GM23248 (cell line): ENCODE data around the gene AKAP13. TPM values are rescaled to one million over a fixed set of nuclear protein-coding genes. Genes with fewer than 3 reads are reported as not detected.
"Not testable (repeated sequence)": the region's sequence is repeated elsewhere in the genome, so short reads cannot be mapped to it uniquely, and the experiment has no call there.

Experiments used
- DNase-seq: peaks from one replicate; pipeline ENCODE4 v3.0.0-alpha.2; 2015
- H2AFZ ChIP-seq: fragments of 200-600 bp; sonication (generic); 2 replicates; pipeline ENCODE4 v1.6.1; 2016; ENCODE audit warnings: antibody characterized with exemption
- H3F3A ChIP-seq: fragments of 200-600 bp; sonication (generic); 2 replicates; pipeline ENCODE4 v1.6.1; 2016; ENCODE audit warnings: mild to moderate bottlenecking, antibody characterized with exemption, mixed run types; ENCODE audit not compliant: insufficient read depth
- H3K27ac ChIP-seq: fragments of 200-600 bp; sonication (generic); 2 replicates; pipeline ENCODE4 v1.5.1; 2016; ENCODE audit warnings: mild to moderate bottlenecking
- H3K27me3 ChIP-seq: fragments of 200-600 bp; sonication (generic); replicated peaks from 2 replicates; pipeline ENCODE4 v1.6.1; 2016; ENCODE audit warnings: mild to moderate bottlenecking; ENCODE audit not compliant: insufficient read depth
- H3K36me3 ChIP-seq: fragments of 200-600 bp; sonication (generic); 2 replicates; pipeline ENCODE4 v1.6.1; 2016; ENCODE audit warnings: low read depth, mild to moderate bottlenecking
- H3K4me1 ChIP-seq: fragments of 200-600 bp; sonication (generic); 2 replicates; pipeline ENCODE4 v1.6.1; 2016; ENCODE audit warnings: mild to moderate bottlenecking; ENCODE audit not compliant: insufficient read depth
- H3K4me2 ChIP-seq: fragments of 200-600 bp; sonication (generic); one replicate; pipeline ENCODE4 v1.6.1; 2016; ENCODE audit warnings: mild to moderate bottlenecking; ENCODE audit not compliant: unreplicated experiment
- H3K4me3 ChIP-seq: fragments of 200-600 bp; sonication (generic); 2 replicates; pipeline ENCODE4 v1.5.1; 2016; ENCODE audit warnings: mild to moderate bottlenecking
- H3K79me2 ChIP-seq: fragments of 200-600 bp; sonication (generic); 2 replicates; pipeline ENCODE4 v1.6.1; 2016; ENCODE audit warnings: mild to moderate bottlenecking; ENCODE audit not compliant: insufficient read depth
- H3K9ac ChIP-seq: fragments of 200-600 bp; sonication (generic); 2 replicates; pipeline ENCODE4 v1.6.1; 2016; ENCODE audit warnings: mild to moderate bottlenecking
- H3K9me2 ChIP-seq: fragments of 200-600 bp; sonication (generic); 2 replicates; pipeline ENCODE4 v1.6.1; 2016; ENCODE audit warnings: mixed run types, mild to moderate bottlenecking, moderate library complexity; ENCODE audit not compliant: insufficient read depth
- H3K9me3 ChIP-seq: fragments of 200-600 bp; sonication (generic); one replicate; pipeline ENCODE4 v1.6.1; 2017; ENCODE audit warnings: low read depth
- H4K20me1 ChIP-seq: fragments of 200-600 bp; sonication (generic); 2 replicates; pipeline ENCODE4 v1.6.0; 2016; ENCODE audit not compliant: insufficient read depth
- EZH2 ChIP-seq: fragments of 200-600 bp; sonication (generic); IDR thresholded peaks from 2 replicates; pipeline ENCODE4 v1.6.1; 2018; ENCODE audit warnings: antibody characterized with exemption, mild to moderate bottlenecking; ENCODE audit not compliant: insufficient read depth, poor library complexity, severe bottlenecking
- EZH2phosphoT487 ChIP-seq: fragments of 200-600 bp; sonication (generic); IDR thresholded peaks from 2 replicates; pipeline ENCODE4 v1.6.1; 2018; ENCODE audit warnings: antibody characterized with exemption, moderate library complexity, mild to moderate bottlenecking, low read depth; ENCODE audit not compliant: insufficient read depth
- WGBS, 2 experiments: methylation state at CpG; one replicate each; pipeline ENCODE4 v1.1.6; 2015 to 2017; ENCODE audit warnings: low lambda C conversion rate in 2 of 2, low coverage in 1 of 2; ENCODE audit errors: missing lambda C conversion rate in 2 of 2; 5-methylcytosine and 5-hydroxymethylcytosine counted together
- in situ Hi-C: fragments of 300-500 bp; cut with MboI; formaldehyde crosslinking; loops from 2 replicates; pipeline ENCODE4 v1.15.0; 2020
- polyA plus RNA-seq: library from polyadenylated mRNA; unstranded; fragments of >200 nt; fragmentation: Nextera tagmentation; extraction: Ambion mirVana; gene quantifications from 2 replicates; pipeline ENCODE4 v1.2.1, GENCODE V29; 2016
- total RNA-seq: library from RNA; depleted of rRNA; stranded (reverse); fragments of >200 nt; shearing (Covaris generic); gene quantifications from 2 replicates; pipeline ENCODE4 v1.2.3, GENCODE V29; 2014

The AKAP13 gene
- total and polyA plus RNA-seq, 2 experiments from 2014 or later, result 26.5 to 27.7 TPM

DNA sequence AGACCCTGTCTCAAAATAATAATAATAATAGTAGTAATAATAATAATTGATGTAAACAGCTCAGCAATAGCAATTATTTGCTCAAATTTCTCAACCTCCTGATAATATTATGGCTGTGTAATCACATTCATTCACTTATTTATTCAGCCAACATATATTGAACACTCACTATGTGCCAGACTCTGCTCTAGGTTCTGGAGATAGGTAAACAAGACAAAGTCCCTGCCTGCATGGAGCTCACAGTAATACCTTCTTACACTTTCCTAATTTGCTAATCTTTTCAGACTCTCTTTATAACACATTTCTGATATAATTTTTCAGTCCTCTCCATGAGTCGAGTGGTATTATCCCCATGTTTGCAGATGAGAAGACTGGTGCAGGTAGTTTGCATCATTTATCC, 276.7 kb downstream of the AKAP13 start:
- H2AFZ ChIP-seq, result no peak overlapping the region
- H3K4me1 ChIP-seq, result no peaks in the 10 kb centered on the region
- H3K9me2 ChIP-seq, result no peaks in the 10 kb centered on the region
- WGBS, 2 experiments, result 0% methylated on average over 1 of the region's 1 CpG
- no peak overlapping the region for H3K9ac ChIP-seq
- no peaks in the 10 kb centered on the region for H4K20me1 ChIP-seq
- in situ Hi-C loops, result no loop called here
- no peak for DNase-seq
- H3K27ac ChIP-seq, result no peak overlapping the region
- no peak overlapping the region for H3K4me3 ChIP-seq
- peaks cover 10% of the 10 kb centered on the region; the same call in 1 of the 2 replicates for H3K36me3 ChIP-seq
- H3K27me3 ChIP-seq, result no peaks in the 10 kb centered on the region
- no peaks in the 10 kb centered on the region for H3F3A ChIP-seq
- TF ChIP-seq EZH2phosphoT487, result no peak
- no peak for TF ChIP-seq EZH2
- H3K79me2 ChIP-seq, result peaks cover 55% of the 10 kb centered on the region
- H3K9me3 ChIP-seq, result no peaks in the 10 kb centered on the region
- no peak overlapping the region for H3K4me2 ChIP-seq

DNA sequence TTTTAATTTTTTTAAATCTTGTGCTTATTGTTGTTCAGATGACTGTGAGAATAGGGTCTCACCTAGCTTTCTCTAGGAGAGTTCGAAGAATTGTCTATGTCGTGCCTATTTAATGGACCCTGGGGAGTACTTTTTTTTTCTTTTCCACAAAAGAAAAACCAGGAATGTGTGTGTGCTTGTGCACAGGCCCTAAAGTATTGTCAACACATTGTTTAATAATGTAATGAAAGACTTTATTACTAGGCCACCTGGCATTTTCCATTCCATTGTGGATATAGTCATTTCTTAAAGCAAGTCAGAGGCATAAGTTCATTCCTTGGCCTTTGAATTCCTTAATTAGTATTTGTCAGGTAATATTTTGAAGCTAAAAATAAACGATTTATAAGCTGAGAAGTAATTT, 278.4 kb downstream of the AKAP13 start:
- H3F3A ChIP-seq, result no peaks in the 10 kb centered on the region
- no peak overlapping the region for H2AFZ ChIP-seq
- H3K4me1 ChIP-seq, result no peaks in the 10 kb centered on the region
- no peaks in the 10 kb centered on the region for H3K27me3 ChIP-seq
- H3K79me2 ChIP-seq, result peaks cover 49% of the 10 kb centered on the region
- 0 out of 2 replicates have a peak, but pooled peaks cover 5% of the 10 kb centered on the region for H3K36me3 ChIP-seq
- in situ Hi-C loops, result no loop called here
- no peak overlapping the region for H3K4me3 ChIP-seq
- WGBS, 2 experiments, result 82 to 88% methylated on average over 3 of the region's 3 CpGs
- DNase-seq, result no peak
- H3K9me2 ChIP-seq, result no peaks in the 10 kb centered on the region
- H3K4me2 ChIP-seq, result no peak overlapping the region
- TF ChIP-seq EZH2, result no peak
- no peak for TF ChIP-seq EZH2phosphoT487
- H3K9me3 ChIP-seq, result no peaks in the 10 kb centered on the region
- H4K20me1 ChIP-seq, result no peaks in the 10 kb centered on the region
- no peak overlapping the region for H3K9ac ChIP-seq
- no peak overlapping the region for H3K27ac ChIP-seq

DNA sequence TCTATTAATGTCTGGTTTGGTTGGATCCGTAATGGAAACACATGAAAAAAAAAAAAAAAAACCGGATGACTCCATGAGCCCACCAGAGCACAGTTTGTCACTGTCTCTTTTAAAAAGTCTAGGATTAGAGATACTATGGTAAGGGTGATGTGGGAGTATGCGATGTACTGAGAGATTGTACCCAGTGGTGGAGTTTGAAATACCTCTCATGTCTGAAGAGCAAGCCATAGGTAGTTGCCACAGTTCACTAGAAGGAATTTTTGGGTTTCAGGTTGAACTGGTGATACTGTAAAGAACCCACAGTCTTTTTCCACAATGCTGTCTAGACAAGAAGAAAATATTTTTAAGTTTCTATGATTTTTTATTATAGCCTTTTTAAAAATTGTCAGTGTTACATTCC, 281.5 kb downstream of the AKAP13 start:
- no peaks in the 10 kb centered on the region for H3K27me3 ChIP-seq
- H3K9ac ChIP-seq, result no peak overlapping the region
- whole genome bisulfite sequencing, 2 experiments, result 83 to 85% methylated on average over 3 of the region's 3 CpGs
- no peaks in the 10 kb centered on the region for H3K9me2 ChIP-seq
- H3F3A ChIP-seq, result peaks cover 4% of the 10 kb centered on the region
- no peak overlapping the region for H3K4me3 ChIP-seq
- no peak overlapping the region for H3K4me2 ChIP-seq
- H3K4me1 ChIP-seq, result peaks cover 3% of the 10 kb centered on the region
- H3K27ac ChIP-seq, result no peak overlapping the region
- H3K36me3 ChIP-seq, result peaks cover 19% of the 10 kb centered on the region
- H3K79me2 ChIP-seq, result peaks cover 43% of the 10 kb centered on the region
- H4K20me1 ChIP-seq, result no peaks in the 10 kb centered on the region
- no peak for DNase-seq
- no peaks in the 10 kb centered on the region for H3K9me3 ChIP-seq
- no peak for TF ChIP-seq EZH2
- no peak for TF ChIP-seq EZH2phosphoT487
- in situ Hi-C loops, result no loop called here
- no peak overlapping the region for H2AFZ ChIP-seq

DNA sequence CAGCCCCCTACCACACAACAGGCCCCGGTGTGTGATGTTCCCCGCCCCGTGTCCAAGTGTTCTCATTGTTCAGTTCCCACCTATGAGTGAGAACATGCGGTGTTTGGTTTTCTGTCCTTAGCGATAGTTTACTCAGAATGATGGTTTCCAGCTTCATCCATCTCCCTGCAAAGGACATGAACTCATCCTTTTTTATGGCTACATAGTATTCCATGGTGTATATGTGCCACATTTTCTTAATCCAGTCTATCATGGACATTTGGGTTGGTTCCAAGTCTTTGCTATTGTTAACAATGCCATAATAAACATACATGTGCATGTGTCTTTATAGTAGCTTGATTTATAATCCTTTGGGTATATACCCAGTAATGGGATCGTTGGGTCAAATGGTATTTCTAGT, 285.3 kb downstream of the AKAP13 start:
- H3K79me2 ChIP-seq, result peaks cover 42% of the 10 kb centered on the region

More for the DNA sequence above, 285.3 kb downstream of the AKAP13 start:
- WGBS, 2 experiments, result 98 to 100% methylated on average over 6 of the region's 6 CpGs
- H3K36me3 ChIP-seq, result peaks cover 19% of the 10 kb centered on the region
- H3K9me3 ChIP-seq, H3K27me3 ChIP-seq, H3K9me2 ChIP-seq, H4K20me1 ChIP-seq, H3K27ac ChIP-seq, H3K4me2 ChIP-seq, H3K4me3 ChIP-seq, in situ Hi-C loops, H3K9ac ChIP-seq, DNase-seq, H2AFZ ChIP-seq: not testable (repeated sequence)
- H3F3A ChIP-seq, result peaks cover 21% of the 10 kb centered on the region
- peaks cover 18% of the 10 kb centered on the region for H3K4me1 ChIP-seq
